HCT116 (cell line): ENCODE measurements around the gene GANC. TPM values are rescaled to one million over a fixed set of nuclear protein-coding genes. Genes with fewer than 3 reads are reported as not detected.

Source experiments
- ATAC-seq: fragments of 200-7000 bp; cut with Tn5 transposase; 2 replicates; pipeline ENCODE4 v1.9.1; 2020; ENCODE audit warnings: mild to moderate bottlenecking, moderate library complexity
- BruUV-seq: library from RNA; stranded (reverse); fragments of 400-500 nt; replicated peaks from 2 replicates; lab custom pipeline; 2021; lab: Mats Ljungman, UMichigan
- CTCF ChIA-PET: fragments of 300-600 bp; sonication (Branson Sonifier 250); formaldehyde crosslinking; loops from one replicate; lab custom pipeline; 2021; ENCODE audit warnings: antibody characterized with exemption; lab: Charles Lee
- POLR2A ChIA-PET: fragments of 300-600, 350-600 bp; sonication (Branson Sonifier 250); formaldehyde crosslinking; loops from one replicate; lab custom pipeline; 2021; ENCODE audit warnings: antibody characterized with exemption; lab: Charles Lee
- RAD21 ChIA-PET, 2 experiments: fragments of 300-600 bp; sonication (Branson Sonifier 250); formaldehyde crosslinking; loops; one replicate each; lab custom pipeline; 2023; ENCODE audit warnings: low total read pairs in 2 of 2; ENCODE audit not compliant: uncharacterized antibody in 2 of 2, unreplicated experiment in 2 of 2, low non-redundant PET in 1 of 2; lab: Charles Lee
- DNase-seq: peaks from one replicate; pipeline ENCODE4 v3.0.0-alpha.2; 2010; ENCODE audit warnings: low read depth, low spot score
- H2AFZ ChIP-seq: fragments of 200-600 bp; shearing (Covaris generic), sonication (generic); 2 replicates; pipeline ENCODE4 v1.6.1; 2017; ENCODE audit warnings: low read depth, mixed run types, mixed read lengths, antibody characterized with exemption, low read length; ENCODE audit not compliant: poor library complexity, severe bottlenecking
- H3K27ac ChIP-seq: 2 replicates; pipeline ENCODE4 v1.5.1; 2012; ENCODE audit warnings: low read depth, low read length
- H3K27me3 ChIP-seq: fragments of 200-600 bp; sonication (generic); 2 replicates; pipeline ENCODE4 v1.6.1; 2016; ENCODE audit warnings: mixed run types, low read length, mixed read lengths; ENCODE audit not compliant: insufficient read depth
- H3K36me3 ChIP-seq, 2 experiments: fragments of 200-500 bp in 1 of 2; fragments of 200-600 bp in 1 of 2; sonication (Bioruptor generic) in 1 of 2; sonication (generic) in 1 of 2; 2 replicates each; pipeline versions ENCODE4 v1.5.1 to v1.6.1; 2014 to 2016; ENCODE audit warnings: low read length in 2 of 2, inconsistent platforms in 1 of 2, mixed read lengths in 1 of 2, mixed run types in 1 of 2; ENCODE audit not compliant: insufficient read depth in 2 of 2, control insufficient read depth in 1 of 2
- H3K4me1 ChIP-seq, 2 experiments: fragments of 200-600 bp in 1 of 2; sonication (generic) in 1 of 2; 2 replicates each; pipeline versions ENCODE4 v1.5.1 to v1.6.1; 2012 to 2017; ENCODE audit warnings: low read length in 2 of 2, inconsistent platforms in 1 of 2, mild to moderate bottlenecking in 1 of 2, mixed read lengths in 1 of 2, mixed run types in 1 of 2, moderate library complexity in 1 of 2; ENCODE audit not compliant: insufficient read depth in 2 of 2, control insufficient read depth in 1 of 2
- H3K4me2 ChIP-seq: fragments of 200-600 bp; sonication (generic); 2 replicates; pipeline ENCODE4 v1.6.1; 2017; ENCODE audit warnings: mixed run types, low read length, mixed read lengths
- H3K4me3 ChIP-seq, 2 experiments: fragments of 200-600 bp in 1 of 2; sonication (generic) in 1 of 2; replicated peaks in 1 of 2; 2 replicates each; pipeline ENCODE4 v1.5.1; 2011 to 2016; ENCODE audit warnings: low read length in 2 of 2, control low read depth in 1 of 2, low read depth in 1 of 2, mild to moderate bottlenecking in 1 of 2, mixed read lengths in 1 of 2, mixed run types in 1 of 2
- H3K79me2 ChIP-seq: fragments of 200-600 bp; sonication (generic); 2 replicates; pipeline ENCODE4 v1.6.1; 2017; ENCODE audit warnings: mild to moderate bottlenecking, mixed run types, low read length, moderate library complexity, mixed read lengths; ENCODE audit not compliant: insufficient read depth
- H3K9ac ChIP-seq: fragments of 200-600 bp; sonication (generic); 2 replicates; pipeline ENCODE4 v1.6.1; 2016; ENCODE audit warnings: low read length, mixed read lengths
- H3K9me2 ChIP-seq: fragments of 200-600 bp; sonication (generic), shearing (Covaris generic); 2 replicates; pipeline ENCODE4 v1.6.1; 2017; ENCODE audit warnings: mixed run types, mild to moderate bottlenecking, moderate library complexity; ENCODE audit not compliant: insufficient read depth
- H3K9me3 ChIP-seq, 2 experiments: fragments of 200-500 bp in 1 of 2; fragments of 200-600 bp in 1 of 2; sonication (Bioruptor generic) in 1 of 2; sonication (generic) in 1 of 2; 2 replicates each; pipeline ENCODE4 v1.6.1; 2014 to 2017; ENCODE audit warnings: low read length in 2 of 2, mixed read lengths in 2 of 2, inconsistent platforms in 1 of 2, low read depth in 1 of 2, mild to moderate bottlenecking in 1 of 2, mixed run types in 1 of 2, moderate library complexity in 1 of 2; ENCODE audit not compliant: control insufficient read depth in 1 of 2, insufficient read depth in 1 of 2
- H4K20me1 ChIP-seq: fragments of 200-600 bp; sonication (generic), shearing (Covaris generic); 2 replicates; pipeline ENCODE4 v1.6.1; 2017; ENCODE audit warnings: mixed run types, mild to moderate bottlenecking, moderate library complexity; ENCODE audit not compliant: insufficient read depth
- ATF3 ChIP-seq: IDR thresholded peaks from 2 replicates; pipeline ENCODE4 v1.6.1; 2012
- CEBPB ChIP-seq: IDR thresholded peaks from 2 replicates; pipeline ENCODE4 v1.6.1; 2012; ENCODE audit warnings: low read depth
- EGR1 ChIP-seq: IDR thresholded peaks from 2 replicates; pipeline ENCODE4 v1.6.1; 2012; ENCODE audit warnings: low read depth
- ELF1 ChIP-seq: IDR thresholded peaks from 2 replicates; pipeline ENCODE4 v1.6.1; 2012; ENCODE audit warnings: low read depth, borderline replicate concordance
- EZH2 ChIP-seq: fragments of 200-600 bp; sonication (generic); IDR thresholded peaks from 2 replicates; pipeline ENCODE4 v1.6.1; 2017; ENCODE audit warnings: antibody characterized with exemption, mixed run types
- FOSL1 ChIP-seq: IDR thresholded peaks from 2 replicates; pipeline ENCODE4 v1.6.1; 2012; ENCODE audit warnings: low read depth
- JUND ChIP-seq: IDR thresholded peaks from 2 replicates; pipeline ENCODE4 v1.6.1; 2012
- POLR2AphosphoS5 ChIP-seq: IDR thresholded peaks from 2 replicates; pipeline ENCODE4 v1.6.1; 2011; ENCODE audit warnings: mild to moderate bottlenecking, low read depth, low read length, moderate library complexity
- RAD21 ChIP-seq: IDR thresholded peaks from 2 replicates; pipeline ENCODE4 v1.6.1; 2012; ENCODE audit warnings: low read depth, mild to moderate bottlenecking
- REST ChIP-seq: IDR thresholded peaks from 2 replicates; pipeline ENCODE4 v1.6.1; 2012; ENCODE audit warnings: low read depth
- SP1 ChIP-seq: IDR thresholded peaks from 2 replicates; pipeline ENCODE4 v1.6.1; 2012; ENCODE audit warnings: low read depth
- SRF ChIP-seq: IDR thresholded peaks from 2 replicates; pipeline ENCODE4 v1.6.1; 2012; ENCODE audit warnings: low read depth
- TCF7L2 ChIP-seq: IDR thresholded peaks from 2 replicates; pipeline ENCODE4 v1.7.0; 2011; ENCODE audit warnings: borderline replicate concordance, inconsistent platforms; ENCODE audit not compliant: insufficient read depth, insufficient read length; ENCODE audit errors: extremely low read depth
- ZFX ChIP-seq: fragments of 450-650 bp; IDR thresholded peaks from 2 replicates; pipeline ENCODE4 v1.6.1; 2017
- ZNF274 ChIP-seq: fragments of 200-500 bp; sonication (Bioruptor generic); IDR thresholded peaks from 2 replicates; pipeline ENCODE4 v1.6.1; 2014; ENCODE audit warnings: mild to moderate bottlenecking, low read depth, low read length, inconsistent platforms
- intact Hi-C: fragments of 100-400 bp; cut with micrococcal nuclease; formaldehyde crosslinking; loops from 2 replicates; pipeline ENCODE4 v1.10.0; 2022
- total RNA-seq: library from RNA; stranded (reverse); gene quantifications from one replicate; pipeline ENCODE4 v1.2.1, GENCODE V29; 2021; ENCODE audit not compliant: unreplicated experiment

Gene GANC
- total RNA-seq, 1 experiment from 2014 or later, result 13.1 TPM

GRCh38 chr15:42338500-42338899 is 65.5 kb downstream of the GANC start:
- Histone ChIP-seq H3K4me3 (no peak overlapping the region), H3K27me3 (no peaks in the 10 kb centered on the region), H3K36me3 (no peaks in the 10 kb centered on the region), H3K9me3 (peaks cover 0 to 3% of the 10 kb centered on the region in 2 experiments; a peak in 2 of 4 replicates), H4K20me1 (no peaks in the 10 kb centered on the region), H3K9me2 (no peaks in the 10 kb centered on the region), H3K9ac (no peak overlapping the region)
- intact Hi-C loops, result no loop called here
- RAD21 ChIA-PET, result no interaction called here
- TF ChIP-seq JUND (no peak), SP1 (no peak), TCF7L2 (no peak), POLR2AphosphoS5 (no peak), ELF1 (no peak), EGR1 (no peak), EZH2 (no peak), CEBPB (no peak), ATF3 (no peak)
- TF ChIP-seq, all 23 proteins: peak for 0
- no peak overlapping the region for H3K4me2 ChIP-seq
- CTCF ChIA-PET, result no interaction called here
- H3K27ac ChIP-seq, result no peak overlapping the region
- H3K4me1 ChIP-seq, result no peaks in the 10 kb centered on the region
- POLR2A ChIA-PET, result no interaction called here
- no peak overlapping the region for H2AFZ ChIP-seq
- H3K79me2 ChIP-seq, result no peaks in the 10 kb centered on the region
- no peak for DNase-seq
- no peak for ATAC-seq
- no TSS peak for BruUV-seq

GRCh38 chr15:42343596-42344232 is 70.7 kb downstream of the GANC start:
- Histone ChIP-seq H3K36me3 (no peaks in the 10 kb centered on the region), H4K20me1 (no peaks in the 10 kb centered on the region), H3K4me2 (no peak overlapping the region), H3K4me3 (no peak overlapping the region), H3K4me1 (no peaks in the 10 kb centered on the region), H3K9ac (no peak overlapping the region), H3K9me3 (no peaks in the 10 kb centered on the region), H2AFZ (no peak overlapping the region), H3K9me2 (no peaks in the 10 kb centered on the region), H3K27me3 (no peaks in the 10 kb centered on the region), H3K27ac (no peak overlapping the region), H3K79me2 (no peaks in the 10 kb centered on the region)
- CTCF ChIA-PET, result no interaction called here
- no peak for DNase-seq
- TF ChIP-seq SRF (no peak), EZH2 (no peak), TCF7L2 (no peak), ATF3 (no peak), FOSL1 (no peak), ZFX (no peak), RAD21 (no peak), POLR2AphosphoS5 (no peak), REST (no peak), ZNF274 (no peak), CEBPB (no peak)
- RAD21 ChIA-PET, result no interaction called here
- POLR2A ChIA-PET, result no interaction called here
- no peak for ATAC-seq
- BruUV-seq, result no TSS peak
- intact Hi-C loops, result no loop called here
